B cell (primary cell): ENCODE data around the gene STPG3. TPM values are rescaled to one million over a fixed set of nuclear protein-coding genes. Genes with fewer than 3 reads are reported as not detected.
A peak's percentile ranks its signal among the peaks of the same experiment; 100 is the strongest.

Source experiments
- ATAC-seq: fragments of 200-7000 bp; cut with Tn5 transposase; one replicate; pipeline ENCODE4 v1.10.0; 2021; ENCODE audit warnings: low read depth, mild to moderate bottlenecking, moderate number of reproducible peaks, moderate library complexity
- CTCF ChIA-PET: fragments of 350-600 bp; sonication (Branson Sonifier 250); formaldehyde crosslinking; loops from one replicate; lab custom pipeline; 2021; ENCODE audit warnings: antibody characterized with exemption, inconsistent platforms; lab: Charles Lee
- POLR2A ChIA-PET: fragments of 350-600 bp; sonication (Branson Sonifier 250); formaldehyde crosslinking; loops from one replicate; lab custom pipeline; 2021; ENCODE audit warnings: antibody characterized with exemption; lab: Charles Lee
- DNase-seq: peaks from one replicate; pipeline ENCODE4 v3.0.0; 2013
- H2AFZ ChIP-seq: 2 replicates; pipeline ENCODE4 v1.6.1; 2012; ENCODE audit warnings: mild to moderate bottlenecking, low read depth, low read length; ENCODE audit not compliant: insufficient read depth, poor library complexity, severe bottlenecking
- H3K27ac ChIP-seq, 2 donors: 1 replicate in 1 of 2; 2 replicates in 1 of 2; pipeline ENCODE4 v1.5.1; 2012 to 2013; ENCODE audit warnings: low read length in 2 of 2, mild to moderate bottlenecking in 2 of 2, moderate library complexity in 1 of 2
- H3K27me3 ChIP-seq, 4 experiments: fragments of 200-600 bp in 1 of 4; sonication (generic) in 1 of 4; replicated peaks in 1 of 4; 1 replicate in 2 of 4; 2 replicates in 2 of 4; pipeline versions ENCODE4 v1.6.1 to v1.7.0; 2013 to 2016; ENCODE audit warnings: low read length in 3 of 4, mild to moderate bottlenecking in 2 of 4, mixed read lengths in 1 of 4, moderate library complexity in 1 of 4; ENCODE audit not compliant: insufficient read depth in 4 of 4, control insufficient read depth in 3 of 4; ENCODE audit errors: control extremely low read depth in 1 of 4
- H3K36me3 ChIP-seq, 2 experiments: replicated peaks in 1 of 2; 1 replicate in 1 of 2; 2 replicates in 1 of 2; pipeline versions ENCODE4 v1.6.1 to v1.7.1; 2013; ENCODE audit warnings: low read length in 1 of 2; ENCODE audit not compliant: insufficient read depth in 2 of 2, control insufficient read depth in 1 of 2; ENCODE audit errors: control extremely low read depth in 1 of 2, extremely low read depth in 1 of 2
- H3K4me1 ChIP-seq, 2 donors: fragments of 200-600 bp in 1 of 2; sonication (generic) in 1 of 2; 1 replicate in 1 of 2; 2 replicates in 1 of 2; pipeline versions ENCODE4 v1.5.1 to v1.6.1; 2013 to 2017; ENCODE audit warnings: low read length in 2 of 2; ENCODE audit not compliant: control insufficient read depth in 2 of 2, insufficient read depth in 2 of 2
- H3K4me2 ChIP-seq: replicated peaks from 2 replicates; pipeline ENCODE3; 2012; ENCODE audit warnings: mild to moderate bottlenecking, low read depth, low read length; ENCODE audit not compliant: poor library complexity, severe bottlenecking
- H3K4me3 ChIP-seq, 5 experiments: fragments of 200-600 bp in 1 of 5; sonication (generic) in 1 of 5; 1 replicate in 3 of 5; 2 replicates in 2 of 5; pipeline versions ENCODE4 v1.5.1 to v1.7.0; 2011 to 2016; ENCODE audit warnings: low read length in 4 of 5, mild to moderate bottlenecking in 4 of 5, low read depth in 2 of 5, control low read depth in 1 of 5, moderate library complexity in 1 of 5; ENCODE audit not compliant: insufficient read depth in 1 of 5; ENCODE audit errors: control extremely low read depth in 1 of 5, extremely low read depth in 1 of 5
- H3K79me2 ChIP-seq: fragments of 200-600 bp; sonication (generic); one replicate; pipeline ENCODE4 v1.6.0; 2016; ENCODE audit warnings: low read length; ENCODE audit not compliant: control insufficient read depth, insufficient read depth
- H3K9ac ChIP-seq: fragments of 200-600 bp; sonication (generic); 2 replicates; pipeline ENCODE4 v1.6.1; 2017; ENCODE audit warnings: mild to moderate bottlenecking, low read length, moderate library complexity
- H3K9me3 ChIP-seq, 3 donors: one replicate each; pipeline versions ENCODE4 v1.6.1 to v1.7.1; 2013; ENCODE audit warnings: low read length in 2 of 3; ENCODE audit not compliant: control insufficient read depth in 2 of 3, insufficient read depth in 1 of 3; ENCODE audit errors: control extremely low read depth in 1 of 3
- H4K20me1 ChIP-seq: 2 replicates; pipeline ENCODE4 v1.6.0; 2012; ENCODE audit warnings: mild to moderate bottlenecking, low read length; ENCODE audit not compliant: insufficient read depth, control insufficient read depth, poor library complexity, severe bottlenecking
- H3K27ac Mint-ChIP-seq: one replicate; pipeline ENCODE4 v1.8.0; 2021; ENCODE audit warnings: mixed read lengths
- H3K27me3 Mint-ChIP-seq: one replicate; pipeline ENCODE4 v1.8.0; 2021; ENCODE audit warnings: mixed read lengths
- H3K4me1 Mint-ChIP-seq: one replicate; pipeline ENCODE4 v1.8.0; 2021; ENCODE audit warnings: mixed read lengths
- H3K4me3 Mint-ChIP-seq: one replicate; pipeline ENCODE4 v1.8.0; 2021; ENCODE audit warnings: mixed read lengths
- H3K9me3 Mint-ChIP-seq: one replicate; pipeline ENCODE4 v1.8.0; 2022; ENCODE audit warnings: mixed read lengths; ENCODE audit not compliant: insufficient read depth
- EZH2 ChIP-seq: IDR thresholded peaks from 2 replicates; pipeline ENCODE4 v1.6.1; 2012; ENCODE audit warnings: borderline replicate concordance, low read depth, mild to moderate bottlenecking, moderate library complexity, low read length; ENCODE audit not compliant: insufficient read depth, poor library complexity, severe bottlenecking
- WGBS: methylation state at CpG from one replicate; pipeline ENCODE4 v1.1.5; 2013; ENCODE audit warnings: missing lambda C conversion rate; ENCODE audit not compliant: insufficient coverage; 5-methylcytosine and 5-hydroxymethylcytosine counted together
- intact Hi-C: fragments of 100-400 bp; cut with micrococcal nuclease; formaldehyde crosslinking; loops from one replicate; pipeline ENCODE4 v1.10.0; 2022
- polyA plus RNA-seq: library from polyadenylated mRNA; depleted of rRNA; stranded (reverse); fragments of >200 nt; gene quantifications from 2 replicates; pipeline ENCODE4 v1.2.3, GENCODE V29; 2012
- total RNA-seq, 2 donors: library from RNA; stranded (reverse); fragments of 120-200 nt in 1 of 2; gene quantifications; 1 replicate in 1 of 2; 2 replicates in 1 of 2; pipeline versions ENCODE4 v1.2.3 to v1.2.4, GENCODE V29; 2013 to 2022
- TF ChIP-seq, protein P1 (sequence below): fragments of 200-600 bp; IDR thresholded peaks from one replicate; pipeline ENCODE4 v1.8.0; 2022; ENCODE audit warnings: antibody characterized with exemption, mild to moderate bottlenecking

The STPG3 gene
- total and polyA plus RNA-seq, 2 donors (not counting 1 experiment from before 2014, with no cell fraction given), result not detected

DNA sequence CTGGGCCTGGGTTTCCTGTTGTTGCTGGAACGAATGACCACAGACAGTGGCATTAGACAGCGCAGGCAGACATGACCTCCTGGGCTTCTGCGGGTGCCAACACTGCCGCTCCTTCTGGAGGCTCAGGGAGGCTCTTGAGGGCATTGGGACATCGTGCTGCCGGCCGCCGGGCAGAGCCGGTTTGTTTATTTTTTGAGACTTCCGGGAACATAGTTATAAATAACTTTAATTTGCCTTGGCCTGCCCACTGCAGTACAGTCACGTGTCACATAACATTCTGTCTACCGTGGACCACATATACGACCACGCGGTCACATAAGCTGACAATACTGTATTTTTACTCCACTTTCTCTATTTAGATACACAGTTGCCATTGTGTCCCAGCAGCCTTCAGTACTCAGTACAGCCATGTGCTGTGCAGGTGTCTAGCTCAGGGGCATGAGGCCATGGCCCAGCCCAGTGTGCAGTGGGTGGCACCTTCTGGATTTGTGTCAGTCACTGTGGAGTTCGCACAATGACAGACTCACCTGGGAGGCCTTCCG lies 18.2 kb downstream of the STPG3 start:
- POLR2A ChIA-PET, result interaction anchor here (0.7 to 1.8 kb wide), 6 partner anchors 11 to 30 kb away, joined by 3 to 6 read pairs (median 4); partner anchors contain the start of gene TUBB4B
- peaks cover 33% of the 10 kb centered on the region for H4K20me1 ChIP-seq
- TF ChIP-seq, protein P1, sequence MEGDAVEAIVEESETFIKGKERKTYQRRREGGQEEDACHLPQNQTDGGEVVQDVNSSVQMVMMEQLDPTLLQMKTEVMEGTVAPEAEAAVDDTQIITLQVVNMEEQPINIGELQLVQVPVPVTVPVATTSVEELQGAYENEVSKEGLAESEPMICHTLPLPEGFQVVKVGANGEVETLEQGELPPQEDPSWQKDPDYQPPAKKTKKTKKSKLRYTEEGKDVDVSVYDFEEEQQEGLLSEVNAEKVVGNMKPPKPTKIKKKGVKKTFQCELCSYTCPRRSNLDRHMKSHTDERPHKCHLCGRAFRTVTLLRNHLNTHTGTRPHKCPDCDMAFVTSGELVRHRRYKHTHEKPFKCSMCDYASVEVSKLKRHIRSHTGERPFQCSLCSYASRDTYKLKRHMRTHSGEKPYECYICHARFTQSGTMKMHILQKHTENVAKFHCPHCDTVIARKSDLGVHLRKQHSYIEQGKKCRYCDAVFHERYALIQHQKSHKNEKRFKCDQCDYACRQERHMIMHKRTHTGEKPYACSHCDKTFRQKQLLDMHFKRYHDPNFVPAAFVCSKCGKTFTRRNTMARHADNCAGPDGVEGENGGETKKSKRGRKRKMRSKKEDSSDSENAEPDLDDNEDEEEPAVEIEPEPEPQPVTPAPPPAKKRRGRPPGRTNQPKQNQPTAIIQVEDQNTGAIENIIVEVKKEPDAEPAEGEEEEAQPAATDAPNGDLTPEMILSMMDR, result no peak
- no peak for TF ChIP-seq EZH2
- peak overlapping the region; percentile 78 for H3K27ac Mint-ChIP-seq
- H3K36me3 ChIP-seq, result peaks cover 0 to 24% of the 10 kb centered on the region in 2 experiments
- DNase-seq (peak; percentile 56), ATAC-seq (peak; percentile 37)
- H3K27ac ChIP-seq, result peak overlapping the region; percentile 15 to 48
- peak overlapping the region; percentile 69 for H3K4me3 Mint-ChIP-seq
- intact Hi-C loops, result loop anchor here (2.0 kb wide), 1 partner anchor 15 kb away; the partner anchor contains the start of gene NELFB
- no peaks in the 10 kb centered on the region for H3K27me3 ChIP-seq
- peak overlapping the region; percentile 64 for H3K4me2 ChIP-seq
- H3K4me1 Mint-ChIP-seq, result peaks cover 30% of the 10 kb centered on the region
- H3K9ac ChIP-seq, result peak overlapping the region; percentile 53
- no peaks in the 10 kb centered on the region for H3K9me3 ChIP-seq
- no peak overlapping the region for H2AFZ ChIP-seq
- H3K79me2 ChIP-seq, result peaks cover 38% of the 10 kb centered on the region
- H3K4me3 ChIP-seq, result peak overlapping the region in 4 of 5 experiments; percentile 33 to 50 (median 45)
- no peaks in the 10 kb centered on the region for H3K9me3 Mint-ChIP-seq
- no peaks in the 10 kb centered on the region for H3K27me3 Mint-ChIP-seq
- CTCF ChIA-PET, result interaction anchor here (0.6 to 1.4 kb wide), 4 partner anchors 10 to 234 kb away, joined by 3 to 6 read pairs (median 3); no protein-coding TSS in a partner anchor
- 81% methylated on average over 16 of the region's 17 CpGs for WGBS
- H3K4me1 ChIP-seq, result peaks cover 12 to 49% of the 10 kb centered on the region in 2 donors
